GM21717 (cell line): ENCODE measurements around the gene AFDN.

Experiments
- ATAC-seq: cut with Tn5 transposase; IDR thresholded peaks from one replicate; pipeline ENCODE4 v1.9.1; 2021; ENCODE audit warnings: mild to moderate bottlenecking, moderate library complexity; ENCODE audit not compliant: unreplicated experiment

Gene AFDN

DNA sequence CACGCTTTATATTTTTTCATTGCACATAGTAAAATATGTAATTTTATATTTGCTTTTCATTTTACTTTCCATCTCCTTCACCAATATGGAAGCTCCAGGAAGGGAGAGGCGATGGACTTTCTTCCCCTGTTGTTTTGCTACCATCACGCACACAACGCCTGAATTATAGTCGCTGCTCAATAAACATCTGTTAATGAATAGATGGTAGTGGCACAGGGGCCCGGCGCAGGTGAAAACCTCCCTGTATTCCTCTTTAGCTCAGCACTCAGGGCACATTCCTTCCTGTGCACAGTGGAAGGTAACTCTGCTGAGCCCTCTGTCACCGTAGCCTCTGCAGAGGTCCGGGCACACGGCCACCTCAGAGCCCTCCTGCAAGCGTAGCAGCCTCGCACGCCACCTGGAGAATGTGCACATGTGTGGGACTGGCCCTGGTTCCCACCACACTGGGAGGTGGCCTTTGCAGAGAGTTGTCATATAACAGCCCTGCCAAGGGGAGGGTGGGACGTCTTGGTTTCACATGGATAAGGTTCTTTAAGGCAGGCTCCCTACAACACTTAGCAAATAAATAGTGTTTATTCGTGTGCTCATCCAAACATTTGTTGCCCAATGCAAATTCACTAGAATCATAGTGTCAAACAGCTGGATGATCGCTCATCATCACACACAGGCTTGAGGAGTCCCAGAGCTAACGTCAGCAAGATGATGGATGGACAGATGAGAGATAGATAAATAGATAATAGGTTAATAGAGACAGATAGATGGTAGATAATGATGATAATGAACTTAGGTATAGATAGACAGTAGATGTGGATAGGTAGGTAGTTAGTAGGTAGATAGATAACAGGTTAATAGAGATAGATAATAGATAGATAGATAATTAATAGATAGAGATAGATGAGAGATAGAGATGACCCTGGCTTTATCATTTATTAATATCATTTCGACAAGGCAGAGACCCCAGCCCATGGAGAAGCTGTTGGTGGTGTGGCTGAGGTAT, 32.3 kb upstream of the AFDN start:
- ATAC-seq = no peak

DNA sequence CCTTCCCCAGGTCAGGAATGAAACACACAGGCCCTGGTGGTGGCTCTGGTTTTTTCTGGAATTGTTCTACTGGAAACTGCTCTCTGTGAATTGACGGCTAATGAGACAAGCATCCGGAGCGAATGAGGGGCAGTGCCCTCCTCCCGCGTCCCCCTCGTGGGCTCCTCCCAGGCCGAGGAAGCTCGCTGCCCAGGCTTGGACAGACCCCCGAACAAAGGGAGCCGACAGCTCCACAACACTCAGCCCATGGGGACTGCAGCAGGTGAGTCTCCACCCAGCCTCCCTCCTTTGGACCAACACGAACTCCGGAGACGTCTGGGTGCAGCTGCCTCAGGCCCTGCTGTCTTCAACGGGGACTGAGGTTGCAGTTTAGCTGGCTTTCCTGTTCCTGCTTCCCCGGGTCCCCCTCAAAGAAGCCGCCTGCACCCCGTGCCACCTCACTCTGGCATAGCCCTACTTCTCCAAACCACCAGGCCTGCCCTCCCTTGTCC, 31.3 kb upstream of the AFDN start:
- no peak for ATAC-seq

- ATAC-seq = no peak
Measured at GRCh38 chr6:167795874-167796191, 30.9 kb upstream of the AFDN start.

DNA sequence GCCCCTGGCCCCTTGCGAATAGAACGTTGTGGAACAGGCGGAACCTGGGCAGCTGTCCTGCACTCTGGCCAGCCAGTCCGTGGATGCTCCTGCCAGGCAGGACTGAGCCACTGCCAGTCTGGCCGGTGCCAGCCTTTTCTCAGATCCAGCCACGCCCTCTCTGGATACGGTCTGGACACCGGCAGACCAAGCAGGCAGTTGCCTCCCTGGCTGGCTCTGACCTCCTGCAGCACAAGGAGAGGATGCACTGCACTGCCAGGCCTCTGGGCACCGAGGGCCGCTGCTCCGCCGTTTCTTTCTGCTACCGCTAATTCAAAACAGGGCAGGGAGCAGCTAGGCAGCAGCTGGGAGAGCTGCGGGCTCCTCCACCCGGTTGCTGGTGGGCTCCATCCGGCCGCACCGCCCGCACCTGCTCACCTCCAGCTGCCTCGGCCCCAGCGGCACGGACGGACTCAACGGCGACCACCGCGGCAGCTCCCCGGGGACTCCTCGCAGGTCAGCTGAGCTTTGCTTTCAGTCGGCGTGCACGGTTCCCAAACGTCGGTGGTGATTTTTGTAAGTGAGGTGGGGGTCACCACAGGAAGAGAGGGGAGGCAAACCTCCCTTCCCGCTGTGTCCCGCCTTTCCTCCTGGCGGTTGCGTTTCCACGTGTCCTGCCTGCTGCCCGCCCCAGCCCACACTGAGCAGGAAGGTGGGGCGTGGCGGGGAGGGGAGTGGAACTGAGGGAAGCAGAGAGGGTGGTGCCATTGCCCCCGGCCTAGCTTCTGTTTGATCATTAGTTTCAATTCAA, 30.3 kb upstream of the AFDN start:
- ATAC-seq = no peak

DNA sequence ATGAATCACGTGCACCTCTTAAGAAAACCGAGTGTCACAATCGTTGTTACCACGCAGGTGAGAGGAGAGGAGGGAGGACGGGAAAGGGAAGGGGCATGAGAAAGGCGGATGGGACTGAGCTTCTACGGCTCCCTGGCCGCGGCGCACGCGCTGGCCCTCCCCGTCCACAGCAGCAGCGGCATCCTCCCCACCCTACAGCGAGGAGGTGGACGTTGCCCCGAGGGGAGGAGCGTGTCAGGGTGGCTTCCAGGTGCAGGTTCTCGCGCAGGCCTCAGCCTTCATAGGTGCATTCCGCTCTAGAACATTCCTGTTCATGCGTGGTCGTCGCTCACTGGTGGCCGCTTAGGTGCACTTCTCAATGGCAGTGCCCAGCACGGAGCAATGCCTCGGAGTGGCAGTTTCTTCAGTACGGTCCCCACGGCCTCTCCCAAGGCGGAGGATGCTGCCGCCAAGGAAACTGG, 29.7 kb upstream of the AFDN start:
- no peak for ATAC-seq

DNA sequence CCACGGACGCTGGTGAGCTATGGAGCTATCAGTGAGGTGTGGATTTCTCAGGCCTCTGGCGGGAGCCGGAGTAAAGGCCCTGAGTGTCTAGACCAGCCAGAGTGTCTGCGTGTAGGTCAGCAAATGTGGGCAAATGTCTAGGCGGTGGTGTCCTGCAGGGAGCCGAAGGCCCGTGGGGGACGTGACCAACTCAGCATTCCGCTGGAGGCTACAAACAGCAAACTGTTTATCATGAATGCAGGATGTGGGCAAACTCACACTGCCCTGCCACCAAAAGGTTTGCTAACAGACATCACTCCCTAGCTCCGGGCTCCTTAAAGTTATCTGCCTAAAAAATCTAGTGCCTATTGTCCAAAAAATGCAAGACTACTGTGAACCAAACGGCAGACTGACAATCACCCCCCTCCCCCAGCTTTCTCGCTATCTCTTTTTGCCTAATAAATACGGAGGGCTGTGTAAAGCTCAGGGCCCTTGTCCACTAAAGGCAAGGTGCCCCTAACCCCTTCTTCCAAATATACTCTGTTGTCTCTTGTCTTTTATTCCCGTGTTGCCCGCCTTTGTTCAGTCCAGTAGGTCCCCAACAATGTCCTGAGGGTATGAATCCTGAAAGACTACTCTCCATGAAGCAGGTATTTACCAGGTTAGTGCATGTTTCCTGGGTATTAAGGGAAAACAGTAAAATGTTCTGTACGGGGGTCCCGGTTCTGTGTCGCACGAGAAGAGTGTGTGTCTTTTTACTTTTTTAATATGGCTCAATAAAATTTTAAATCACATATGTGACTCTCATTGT, 29.0 kb upstream of the AFDN start:
- no peak for ATAC-seq

- no peak for ATAC-seq
Measured at GRCh38 chr6:167798453-167798852, 28.3 kb upstream of the AFDN start.

GRCh38 chr6:167799033-167799821, 27.5 kb upstream of the AFDN start:
- no peak for ATAC-seq

- no peak for ATAC-seq
Measured at GRCh38 chr6:167800549-167800948, 26.2 kb upstream of the AFDN start.

DNA sequence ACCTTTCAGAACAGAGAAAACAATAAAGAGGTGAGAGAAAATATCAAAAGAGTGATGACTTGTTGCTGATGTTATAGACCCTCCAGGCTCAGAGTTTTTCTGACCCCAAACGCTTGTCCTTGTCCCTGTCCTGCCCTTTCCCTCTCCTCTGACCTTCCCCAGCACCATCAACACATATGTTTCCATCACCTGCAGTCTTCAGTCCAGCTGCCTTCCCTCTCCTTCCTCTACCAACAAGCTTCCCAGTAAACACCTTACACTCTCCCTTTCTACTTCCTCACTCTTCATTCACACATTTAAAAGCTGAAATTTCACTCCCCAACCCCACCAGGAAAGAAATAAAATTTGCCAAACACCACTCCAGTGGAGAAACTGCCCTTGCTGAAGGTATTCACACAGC, 25.4 kb upstream of the AFDN start:
- no peak for ATAC-seq

GRCh38 chr6:167802339-167802738, 24.4 kb upstream of the AFDN start:
- no peak for ATAC-seq

DNA sequence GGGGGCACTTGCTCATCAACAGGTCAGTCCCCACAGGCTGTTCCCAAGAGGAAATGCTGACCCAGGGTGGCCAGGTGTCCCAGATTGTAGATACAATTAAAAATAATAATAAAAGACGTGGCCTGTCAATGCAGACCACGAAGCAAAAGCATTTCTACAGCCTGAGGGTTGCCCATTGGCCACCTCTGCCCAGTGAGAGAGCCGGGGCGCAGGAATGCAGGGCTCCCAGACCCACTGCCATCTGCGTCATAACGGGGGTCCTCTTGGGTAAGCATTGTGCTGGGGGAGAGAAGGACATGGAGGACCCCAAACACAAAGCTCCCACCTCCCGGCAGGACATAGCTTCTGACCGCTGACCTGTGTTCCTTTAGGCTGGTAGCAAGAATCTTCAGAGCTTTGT, 22.9 kb upstream of the AFDN start:
- ATAC-seq = no peak

DNA sequence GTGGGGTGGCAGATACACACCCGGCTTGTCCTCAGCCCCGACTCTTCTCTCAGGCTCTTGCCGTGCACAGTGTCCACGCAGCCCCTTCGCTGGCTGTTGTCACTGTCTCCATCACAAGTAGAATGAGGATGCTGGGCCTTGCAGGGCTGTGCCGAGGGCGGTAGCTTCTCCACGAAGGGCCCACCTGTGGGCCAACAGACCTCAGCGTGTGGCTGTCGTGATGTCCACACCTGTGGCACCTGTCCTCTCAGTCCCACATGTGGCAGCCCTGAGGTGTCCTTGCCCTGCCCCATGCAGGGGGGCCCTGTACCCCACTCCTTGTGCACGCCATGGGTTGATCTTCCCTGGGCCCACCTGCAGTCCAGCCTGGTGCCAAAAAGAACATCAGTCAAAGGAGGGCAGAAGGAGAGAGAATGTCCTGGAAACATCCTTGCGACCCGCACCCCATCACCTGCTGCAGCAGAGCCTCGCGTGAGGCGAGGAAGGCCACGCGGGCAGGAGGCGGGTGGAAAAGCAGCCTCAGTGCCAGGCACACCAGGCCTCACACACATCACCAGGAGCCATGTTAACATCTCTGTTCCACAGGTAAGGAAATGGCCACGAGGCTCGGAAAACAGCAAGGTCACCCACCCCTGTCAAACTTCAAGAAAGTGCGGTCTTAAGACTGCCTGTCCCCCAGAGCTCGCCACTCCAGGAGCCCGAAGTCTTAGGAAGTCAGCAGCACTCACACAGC, 22.3 kb upstream of the AFDN start:
- no peak for ATAC-seq

GRCh38 chr6:167805349-167806060, 21.2 kb upstream of the AFDN start:
- no peak for ATAC-seq

GRCh38 chr6:167806061-167806700, 20.5 kb upstream of the AFDN start:
- no peak for ATAC-seq

GRCh38 chr6:167807200-167807599, 19.5 kb upstream of the AFDN start:
- no peak for ATAC-seq

- no peak for ATAC-seq
Measured at GRCh38 chr6:167807756-167808155, 19.0 kb upstream of the AFDN start.

- ATAC-seq = no peak
Measured at GRCh38 chr6:167811040-167811439, 15.7 kb upstream of the AFDN start.
